Hindlimb muscle (tissue), 1 donor: ENCODE measurements around the gene CDC42SE2. TPM values are rescaled to one million over a fixed set of nuclear protein-coding genes. Genes with fewer than 3 reads are reported as not detected.
"Not testable (repeated sequence)": the region's sequence is repeated elsewhere in the genome, so short reads cannot be mapped to it uniquely, and the experiment has no call there.

Experiments used
- DNase-seq: peaks from one replicate; pipeline ENCODE4 v3.0.0-alpha.2; 2013
- polyA plus RNA-seq: library from polyadenylated mRNA; unstranded; fragments of 120-200 nt; gene quantifications from one replicate; pipeline ENCODE4 v1.2.1, GENCODE V29; 2013; ENCODE audit not compliant: insufficient read length

The CDC42SE2 gene
- polyA plus RNA-seq, 1 donor = 22.7 TPM

GRCh38 chr5:131277875-131278740, 14.3 kb downstream of the CDC42SE2 start:
- DNase-seq = no peak

GRCh38 chr5:131278741-131279124, 14.9 kb downstream of the CDC42SE2 start:
- not testable (repeated sequence) for DNase-seq

GRCh38 chr5:131279204-131279603, 15.4 kb downstream of the CDC42SE2 start:
- DNase-seq = no peak

GRCh38 chr5:131280417-131280816, 16.6 kb downstream of the CDC42SE2 start:
- no peak for DNase-seq

GRCh38 chr5:131281133-131281867, 17.4 kb downstream of the CDC42SE2 start:
- no peak for DNase-seq

- DNase-seq = no peak
Observed at GRCh38 chr5:131281868-131282234, 18.0 kb downstream of the CDC42SE2 start.

GRCh38 chr5:131282235-131282634, 18.4 kb downstream of the CDC42SE2 start:
- DNase-seq = no peak

- no peak for DNase-seq
Observed at GRCh38 chr5:131285703-131286399, 22.0 kb downstream of the CDC42SE2 start.

GRCh38 chr5:131286400-131286715, 22.5 kb downstream of the CDC42SE2 start:
- DNase-seq = no peak

GRCh38 chr5:131288328-131288727, 24.5 kb downstream of the CDC42SE2 start:
- no peak for DNase-seq

GRCh38 chr5:131289738-131290137, 25.9 kb downstream of the CDC42SE2 start:
- DNase-seq = no peak

- no peak for DNase-seq
Observed at GRCh38 chr5:131296213-131296672, 32.4 kb downstream of the CDC42SE2 start.

- no peak for DNase-seq
Observed at GRCh38 chr5:131297886-131298285, 34.0 kb downstream of the CDC42SE2 start.

- DNase-seq = no peak
Observed at GRCh38 chr5:131299465-131299864, 35.6 kb downstream of the CDC42SE2 start.

- no peak for DNase-seq
Observed at GRCh38 chr5:131302506-131302905, 38.7 kb downstream of the CDC42SE2 start.

- DNase-seq = no peak
Observed at GRCh38 chr5:131303537-131303936, 39.7 kb downstream of the CDC42SE2 start.

- DNase-seq = no peak
Observed at GRCh38 chr5:131304414-131304813, 40.6 kb downstream of the CDC42SE2 start.

- DNase-seq = no peak
Observed at GRCh38 chr5:131305138-131305689, 41.4 kb downstream of the CDC42SE2 start.

- DNase-seq = no peak
Observed at GRCh38 chr5:131305906-131306305, 42.1 kb downstream of the CDC42SE2 start.

GRCh38 chr5:131312235-131312772, 48.5 kb downstream of the CDC42SE2 start:
- not testable (repeated sequence) for DNase-seq

- no peak for DNase-seq
Observed at GRCh38 chr5:131316026-131316425, 52.2 kb downstream of the CDC42SE2 start.

- DNase-seq = no peak
Observed at GRCh38 chr5:131316822-131317221, 53.0 kb downstream of the CDC42SE2 start.

GRCh38 chr5:131318455-131318854, 54.6 kb downstream of the CDC42SE2 start:
- DNase-seq = no peak
